ENCODE results near the gene LMTK3. TPM values are rescaled to one million over a fixed set of nuclear protein-coding genes. Genes with fewer than 3 reads are reported as not detected.

The LMTK3 gene
- total RNA-seq, 4 donors from 2014 or later: not detected

DNA sequence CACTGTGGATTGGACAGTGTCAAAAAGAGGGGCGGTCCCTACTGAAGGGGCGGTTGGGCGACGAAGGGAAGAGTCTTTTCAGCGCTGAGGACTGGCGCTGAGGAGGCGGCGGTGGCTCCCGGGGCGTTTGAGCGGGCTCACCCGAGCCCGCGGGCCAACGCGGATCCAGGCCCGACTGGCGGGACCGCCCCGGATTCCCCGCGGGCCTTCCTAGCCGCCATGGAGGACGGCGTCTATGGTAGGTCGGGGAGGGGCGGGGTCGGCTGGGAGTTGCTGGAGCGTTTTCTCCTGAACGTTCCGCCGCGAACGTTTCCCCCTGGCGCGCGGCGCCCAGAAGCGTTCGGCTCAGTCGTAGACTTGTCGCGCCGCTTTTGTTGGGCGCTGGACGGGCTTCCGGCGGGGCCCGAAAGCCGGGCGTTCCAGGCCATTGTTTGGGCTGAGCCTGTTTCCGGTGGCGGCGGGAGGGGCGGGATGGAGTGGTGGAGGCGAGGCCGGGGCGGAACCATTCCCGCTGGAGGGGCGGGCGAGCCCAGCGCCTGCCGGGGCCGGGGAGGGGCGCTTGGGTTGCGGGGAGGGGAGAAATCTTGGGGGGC lies 42.2 kb downstream of the LMTK3 start, which contains the start of gene CYTH2:
CYTH2 (plus strand) TSS at position 81 of the 593 bp plus-strand sequence; CDS start at position 220, 139 bp downstream.
- TF ChIP-seq CTCF (IDR thresholded peaks at IDR 0.05; ENCODE audit: low read depth): no peak

- no peak for TF ChIP-seq CTCF (IDR thresholded peaks at IDR 0.05; ENCODE audit: low read depth)
These were observed 42.8 kb downstream of the LMTK3 start for GRCh38 chr19:48468772-48469288.

DNA sequence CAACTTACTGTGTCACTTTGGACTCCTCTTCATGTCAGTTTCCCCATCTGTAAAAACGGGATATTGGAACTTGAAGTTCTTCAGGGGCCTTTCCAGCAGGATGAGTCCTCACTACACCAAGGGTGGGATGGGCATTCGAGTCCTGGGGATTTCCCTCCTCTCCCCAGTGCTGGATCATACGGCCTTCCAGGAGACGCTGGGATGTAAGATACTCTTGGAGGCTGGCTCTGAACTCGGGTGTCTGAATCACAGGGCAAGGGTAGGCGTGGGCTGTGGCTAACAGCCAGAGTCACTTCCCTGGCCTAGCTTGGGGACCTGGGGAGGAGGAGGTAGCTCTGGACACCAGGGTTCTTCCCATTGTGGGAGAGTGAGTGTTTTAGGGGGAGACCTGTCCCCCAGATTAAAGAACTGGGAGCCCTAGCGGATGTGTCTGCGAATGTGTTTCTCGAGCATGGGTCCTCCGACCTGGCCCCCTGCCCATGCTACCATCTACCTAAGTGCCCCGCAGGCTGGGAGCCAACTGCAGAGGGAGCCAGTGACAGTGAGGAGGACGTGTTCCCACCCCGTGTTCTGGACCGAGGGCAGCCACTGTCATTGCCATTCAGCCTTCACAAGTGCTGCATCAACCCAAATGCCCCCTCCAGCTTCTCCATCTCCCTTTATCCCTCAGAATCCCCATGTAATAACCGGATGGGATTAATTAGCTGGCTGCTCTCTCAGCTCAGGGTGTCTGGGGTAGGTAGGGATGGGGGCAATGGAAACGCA lies 44.9 kb downstream of the LMTK3 start:
- no peak for TF ChIP-seq CTCF (IDR thresholded peaks at IDR 0.05; ENCODE audit: low read depth)

- no peak for TF ChIP-seq CTCF (IDR thresholded peaks at IDR 0.05; ENCODE audit: low read depth)
These were observed 46.4 kb downstream of the LMTK3 start for GRCh38 chr19:48465215-48465614.

DNA sequence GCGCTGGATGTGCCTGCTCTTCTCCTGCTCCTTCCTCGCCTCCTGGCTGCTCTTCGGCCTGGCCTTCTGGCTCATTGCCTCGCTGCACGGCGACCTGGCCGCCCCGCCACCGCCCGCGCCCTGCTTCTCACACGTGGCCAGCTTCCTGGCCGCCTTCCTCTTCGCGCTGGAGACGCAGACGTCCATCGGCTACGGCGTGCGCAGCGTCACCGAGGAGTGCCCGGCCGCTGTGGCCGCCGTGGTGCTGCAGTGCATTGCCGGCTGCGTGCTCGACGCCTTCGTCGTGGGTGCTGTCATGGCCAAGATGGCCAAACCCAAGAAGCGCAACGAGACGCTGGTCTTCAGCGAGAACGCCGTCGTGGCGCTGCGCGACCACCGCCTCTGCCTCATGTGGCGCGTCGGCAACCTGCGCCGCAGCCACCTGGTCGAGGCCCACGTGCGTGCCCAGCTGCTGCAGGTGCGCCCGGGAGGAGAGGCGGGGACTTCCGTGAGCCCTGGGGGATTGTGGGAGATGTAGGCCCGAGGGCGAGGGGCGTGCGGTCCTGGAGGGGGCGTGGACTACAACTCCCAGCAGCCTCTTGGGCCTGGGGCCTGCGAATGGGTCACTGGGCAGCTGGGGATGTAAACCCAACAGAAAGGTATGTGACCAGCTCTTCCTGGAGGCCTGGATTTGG lies 49.5 kb downstream of the LMTK3 start:
- TF ChIP-seq CTCF (IDR thresholded peaks at IDR 0.05; ENCODE audit: low read depth): no peak

GRCh38 chr19:48461651-48461981 lies 50.0 kb downstream of the LMTK3 start:
- no peak for TF ChIP-seq CTCF (IDR thresholded peaks at IDR 0.05; ENCODE audit: low read depth)

DNA sequence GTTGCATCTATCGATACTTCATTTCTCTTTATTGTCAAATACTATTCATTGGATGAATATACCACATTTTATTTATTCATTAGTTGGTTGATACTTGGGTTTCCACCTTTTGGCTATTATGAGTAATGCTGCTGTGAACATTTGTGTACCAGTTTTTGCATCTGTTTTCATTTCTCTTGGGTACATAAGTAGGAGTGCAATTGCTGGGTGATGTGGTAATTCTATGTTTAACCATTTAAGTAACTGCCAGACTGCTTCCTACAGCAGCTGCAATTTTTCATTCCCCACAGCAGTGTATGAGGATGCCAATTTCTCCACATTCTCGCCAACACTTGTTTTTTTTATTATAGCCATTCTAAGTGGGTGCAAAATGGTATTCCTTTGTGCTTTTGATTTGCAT lies 53.6 kb downstream of the LMTK3 start:
- no peak for TF ChIP-seq CTCF (IDR thresholded peaks at IDR 0.05; ENCODE audit: low read depth)
